Right kidney (tissue), 1 donor: Measurements from ENCODE around the gene CCKAR.

Source experiments
- DNase-seq: peaks from one replicate; pipeline ENCODE4 v3.0.0-alpha.2; 2016

Gene CCKAR

DNA sequence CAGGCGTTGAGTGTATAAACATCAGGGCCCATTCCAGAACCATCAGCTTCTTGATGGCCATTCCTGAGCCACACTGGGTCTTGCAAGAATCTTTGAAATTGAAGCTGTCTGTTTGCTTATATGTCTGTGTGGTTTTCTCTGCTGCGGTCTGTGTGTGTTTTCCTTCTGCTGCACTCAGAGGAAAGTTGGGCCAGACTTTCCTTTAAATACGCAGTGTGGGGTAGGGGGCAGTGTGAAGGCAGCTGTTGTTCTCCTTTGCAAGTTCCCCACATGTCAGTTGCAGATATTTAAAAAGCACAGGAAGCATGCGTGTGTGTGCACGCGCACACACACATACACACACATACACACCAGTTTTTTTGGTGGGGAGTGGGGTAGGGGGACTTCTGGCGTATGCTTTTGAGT lies 32.1 kb downstream of the CCKAR start:
- DNase-seq, result peak; percentile 5

DNA sequence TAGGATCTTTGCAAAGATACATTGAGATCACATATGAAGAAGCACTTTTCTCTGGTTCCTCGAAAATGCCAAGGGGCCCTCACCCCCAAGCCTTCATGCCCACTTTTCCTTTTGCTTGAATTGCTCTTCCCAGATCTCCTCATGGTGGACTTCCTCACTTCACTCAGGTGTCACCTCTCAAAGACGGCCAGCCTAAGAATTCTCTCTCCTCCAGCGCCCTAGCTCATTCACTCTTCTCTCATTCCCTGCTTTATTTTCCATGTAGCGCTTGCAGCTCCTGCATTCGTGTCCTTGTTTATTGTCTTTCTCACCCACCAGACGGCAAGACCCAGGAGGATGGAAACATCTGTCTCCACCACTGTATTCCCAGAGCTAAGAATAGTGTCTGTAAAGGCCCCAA lies 32.9 kb downstream of the CCKAR start:
- DNase-seq, result no peak

DNA sequence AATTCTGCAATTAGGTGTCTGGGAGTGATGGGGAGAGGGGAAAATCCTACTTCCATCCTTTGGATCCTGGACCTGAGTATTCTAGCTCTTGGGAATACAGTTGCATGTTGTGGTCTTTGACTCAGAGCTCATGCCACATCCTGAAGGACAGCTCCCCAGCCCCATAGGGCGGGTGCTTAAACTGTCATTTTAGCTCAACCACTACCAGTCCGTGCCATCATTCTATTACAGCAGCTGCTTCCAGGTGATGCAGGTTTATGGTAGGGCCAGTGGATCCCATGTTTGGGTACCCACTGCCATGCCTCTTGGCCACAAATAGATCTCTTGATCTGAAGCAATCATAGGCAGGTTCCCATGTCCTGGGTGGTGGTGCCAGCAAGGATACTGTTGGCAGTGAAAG lies 34.7 kb downstream of the CCKAR start:
- DNase-seq, result no peak

DNA sequence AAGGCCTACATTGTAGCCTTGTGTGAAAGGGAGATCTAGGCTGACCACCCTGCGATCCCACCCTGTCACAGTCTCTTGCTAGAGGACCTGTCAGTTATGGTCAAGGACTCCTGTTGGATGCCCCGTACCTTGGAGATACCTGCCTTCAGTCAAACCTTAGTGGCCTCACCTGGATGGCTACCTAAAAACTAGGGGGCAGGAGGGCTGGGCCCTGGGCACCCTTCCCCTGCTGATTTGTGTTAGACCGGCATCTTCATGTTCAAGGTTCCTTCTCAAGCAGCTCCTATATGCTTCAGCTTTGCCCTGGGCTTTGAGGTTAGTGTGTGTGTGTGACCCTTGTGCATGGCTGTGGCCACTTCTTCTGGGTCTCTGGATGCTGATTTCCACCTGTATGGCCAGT lies 35.3 kb downstream of the CCKAR start:
- no peak for DNase-seq

DNA sequence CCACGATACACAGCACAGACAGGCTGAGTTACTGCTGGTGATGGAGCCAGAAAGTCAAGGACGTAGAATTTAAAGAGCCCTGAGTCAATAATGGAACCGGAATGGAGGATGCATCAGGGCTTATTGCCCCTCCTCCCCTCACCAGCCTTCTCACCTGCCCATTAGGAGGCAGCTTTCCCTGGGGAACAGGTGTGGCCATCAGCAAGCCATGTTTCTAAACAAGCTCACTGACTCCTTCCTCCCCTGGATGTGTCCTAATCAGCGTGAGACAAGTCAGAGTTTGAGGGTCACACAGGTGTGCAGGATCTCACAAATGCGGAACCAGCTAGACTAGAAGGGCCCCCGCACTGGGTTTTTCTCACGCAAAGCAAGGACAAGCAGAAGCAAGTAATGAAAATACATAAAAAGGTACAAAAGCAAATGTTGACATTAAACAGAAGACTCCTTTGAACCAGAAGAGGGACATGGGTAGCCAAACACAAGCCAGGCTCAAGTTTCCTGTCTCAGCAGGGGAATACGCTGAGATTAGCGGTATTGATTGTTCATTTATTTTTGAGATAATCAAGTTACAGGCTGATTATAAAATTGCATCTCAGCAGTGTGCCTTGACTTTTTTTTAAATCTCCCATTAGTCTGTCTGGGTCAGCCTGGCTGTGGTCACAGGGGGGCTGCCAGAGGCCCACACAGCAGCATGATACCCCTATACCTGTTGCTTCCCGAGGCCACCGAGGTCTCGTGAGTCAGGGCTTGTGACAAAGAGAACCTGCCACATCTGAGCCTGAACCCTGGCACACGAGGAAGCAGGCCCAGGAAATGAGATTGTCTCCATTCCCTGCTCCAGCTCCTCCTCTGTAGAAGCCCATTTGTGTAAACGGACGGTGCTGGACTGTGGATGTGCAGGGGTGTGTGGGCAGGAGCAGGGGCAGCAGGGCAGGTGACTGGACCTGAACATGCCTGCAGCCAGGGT lies 37.4 kb downstream of the CCKAR start:
- no peak for DNase-seq

DNA sequence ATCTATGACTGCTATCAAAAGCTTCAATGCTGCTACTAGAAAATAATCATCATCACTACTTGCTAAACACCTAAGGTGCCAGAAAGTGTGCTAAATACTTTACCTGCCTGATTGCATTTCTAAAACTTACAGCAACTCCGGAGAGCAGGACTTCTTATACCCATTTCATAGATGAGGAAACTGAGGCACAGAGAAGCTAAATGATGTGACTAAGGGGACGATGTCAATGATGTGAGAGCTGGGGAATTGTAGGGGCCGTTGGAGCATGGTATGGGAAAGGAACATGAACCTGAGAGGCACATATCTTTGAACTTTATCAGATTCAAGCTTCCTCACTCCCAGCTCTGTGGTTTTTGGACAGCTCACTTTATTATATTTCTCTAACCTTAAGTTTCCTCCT lies 38.7 kb downstream of the CCKAR start:
- no peak for DNase-seq

DNA sequence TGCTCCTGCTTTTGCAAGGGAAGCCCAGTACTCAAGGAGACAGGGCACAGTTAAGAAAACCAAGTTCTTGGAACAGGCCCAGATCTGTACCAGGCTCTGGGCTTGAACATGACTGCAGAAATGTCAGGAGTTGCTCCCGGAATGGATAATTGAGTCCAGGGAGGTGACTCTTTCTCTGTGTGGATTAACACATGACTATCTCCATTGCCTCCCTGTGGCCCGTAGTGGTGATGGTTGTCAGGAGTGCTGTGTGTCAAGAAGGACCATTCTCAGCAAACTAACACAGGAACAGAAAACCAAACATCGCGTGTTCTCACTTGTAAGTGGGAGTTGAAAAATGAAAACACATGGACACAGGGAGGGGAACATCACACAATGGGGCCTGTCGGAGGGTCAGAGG lies 39.9 kb downstream of the CCKAR start:
- DNase-seq, result no peak

DNA sequence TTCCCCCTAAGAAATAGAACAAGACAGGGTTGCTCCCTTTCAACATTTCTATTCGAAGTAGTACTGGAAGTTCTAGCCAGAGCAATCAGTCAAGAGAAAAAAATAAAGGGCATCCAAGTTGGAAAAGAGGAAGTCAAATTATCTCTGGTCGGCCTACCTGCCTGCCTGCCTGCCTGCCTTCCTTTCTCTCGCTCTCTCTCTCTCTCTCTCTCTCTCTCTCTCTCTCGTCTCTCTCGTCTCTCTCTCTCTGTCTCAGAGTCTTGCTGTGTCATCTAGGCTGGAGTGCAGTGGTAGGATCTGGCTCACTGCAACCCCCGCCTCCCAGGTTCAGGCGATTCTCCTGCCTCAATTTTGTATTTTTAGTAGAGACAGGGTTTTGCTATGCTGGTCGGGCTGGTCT lies 42.9 kb downstream of the CCKAR start:
- DNase-seq, result no peak

DNA sequence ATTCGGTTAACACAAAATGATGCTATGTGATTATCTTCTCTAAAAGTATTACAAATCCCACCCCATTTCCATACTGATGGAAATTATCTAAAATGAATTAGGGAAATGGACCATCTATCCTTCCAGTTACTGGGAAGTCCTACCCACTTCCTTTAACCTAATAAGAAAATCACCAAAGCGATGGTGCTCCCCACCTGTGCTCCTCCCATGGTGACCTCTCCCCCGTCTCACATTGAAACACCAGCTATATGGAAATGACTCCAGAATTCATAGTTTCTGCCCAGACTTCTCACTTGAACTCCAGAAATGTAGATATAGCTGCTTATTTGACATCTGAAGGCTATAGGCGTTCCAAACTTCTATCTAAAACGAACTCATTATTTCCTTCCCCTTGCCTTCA lies 48.5 kb downstream of the CCKAR start:
- DNase-seq, result no peak

DNA sequence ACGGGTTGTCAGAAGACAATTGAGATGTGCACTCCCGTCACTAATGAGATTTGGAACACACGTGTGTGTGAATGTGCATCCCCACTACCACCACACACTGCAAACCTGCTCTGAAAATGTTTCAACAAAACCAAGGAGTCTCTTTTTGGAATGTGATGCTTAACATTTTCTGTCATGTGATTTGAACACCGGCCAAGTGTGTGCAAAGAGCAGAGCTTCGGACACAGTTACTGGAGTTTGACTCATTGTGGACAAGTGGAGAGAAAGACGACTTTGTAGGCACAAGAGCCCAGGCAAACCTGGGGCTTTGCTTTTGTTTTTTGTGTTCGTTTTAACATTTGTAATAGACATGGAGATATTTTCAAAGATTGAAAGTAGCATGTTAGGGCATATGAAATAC lies 49.2 kb downstream of the CCKAR start:
- DNase-seq, result no peak

DNA sequence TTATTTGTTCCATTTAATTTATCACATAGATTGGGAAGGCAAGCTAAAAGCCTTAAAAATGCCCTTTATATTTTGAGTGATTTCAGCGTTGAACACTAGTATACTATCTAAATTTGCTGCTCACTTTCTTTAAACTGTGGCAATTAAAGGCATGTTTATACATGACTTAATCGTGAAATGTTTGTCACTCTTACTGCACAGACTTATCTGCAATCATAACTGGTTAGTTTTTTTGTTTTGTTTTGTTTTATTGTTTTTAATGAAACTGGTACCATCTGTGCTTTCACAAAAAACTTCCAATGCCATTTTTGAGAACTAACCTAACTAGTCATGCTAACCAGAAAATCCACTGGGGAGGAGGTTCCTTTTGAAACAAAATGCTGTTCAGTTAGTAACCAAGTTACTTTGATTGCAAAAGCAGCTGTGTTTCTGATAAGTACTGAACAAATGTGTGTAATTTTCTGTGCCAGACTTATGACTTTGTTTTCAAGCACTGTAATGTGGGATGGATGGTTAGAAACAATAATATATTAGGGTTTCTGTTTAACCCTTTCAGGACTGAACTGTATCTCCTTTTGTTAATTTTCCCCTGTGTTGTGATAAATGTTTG lies 56.1 kb downstream of the CCKAR start:
- DNase-seq, result no peak

DNA sequence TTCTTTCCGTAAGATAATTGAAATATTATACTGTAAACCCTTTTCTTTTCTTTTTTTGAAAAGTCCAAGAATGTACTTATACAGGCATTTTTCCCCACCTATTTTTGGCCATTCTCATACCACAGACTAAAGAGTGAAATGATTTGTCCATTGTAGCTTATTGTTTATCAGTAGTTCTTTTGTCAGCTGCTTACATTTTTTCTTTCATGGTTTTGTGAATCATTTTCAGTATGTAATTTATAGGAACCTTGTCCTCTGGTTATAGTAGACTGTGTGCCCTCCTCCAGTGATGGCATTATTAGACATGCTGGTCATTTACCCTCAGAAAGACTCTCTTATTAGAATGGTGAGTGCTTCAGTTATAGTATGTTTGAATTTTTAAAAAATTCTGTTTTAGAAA lies 56.7 kb downstream of the CCKAR start:
- DNase-seq, result no peak

DNA sequence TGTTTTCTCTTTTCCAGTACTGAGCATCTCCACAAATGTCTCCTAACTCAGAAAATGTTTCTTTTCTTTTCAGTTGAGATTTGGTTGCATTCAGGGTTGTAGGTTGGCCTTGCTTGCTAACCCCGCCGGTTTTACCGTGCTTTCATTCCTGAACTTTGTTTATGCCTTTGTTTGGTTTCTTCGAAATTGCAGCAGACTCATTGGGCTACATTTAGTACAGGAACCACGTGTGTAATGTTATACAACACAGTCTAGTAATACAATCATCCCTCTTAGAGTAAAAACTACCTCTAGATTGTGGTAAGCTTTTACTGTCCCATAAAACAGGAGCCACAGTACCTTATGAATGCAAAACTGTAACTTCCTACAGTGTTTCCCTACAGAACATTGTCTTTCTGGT lies 57.9 kb downstream of the CCKAR start:
- DNase-seq, result no peak

DNA sequence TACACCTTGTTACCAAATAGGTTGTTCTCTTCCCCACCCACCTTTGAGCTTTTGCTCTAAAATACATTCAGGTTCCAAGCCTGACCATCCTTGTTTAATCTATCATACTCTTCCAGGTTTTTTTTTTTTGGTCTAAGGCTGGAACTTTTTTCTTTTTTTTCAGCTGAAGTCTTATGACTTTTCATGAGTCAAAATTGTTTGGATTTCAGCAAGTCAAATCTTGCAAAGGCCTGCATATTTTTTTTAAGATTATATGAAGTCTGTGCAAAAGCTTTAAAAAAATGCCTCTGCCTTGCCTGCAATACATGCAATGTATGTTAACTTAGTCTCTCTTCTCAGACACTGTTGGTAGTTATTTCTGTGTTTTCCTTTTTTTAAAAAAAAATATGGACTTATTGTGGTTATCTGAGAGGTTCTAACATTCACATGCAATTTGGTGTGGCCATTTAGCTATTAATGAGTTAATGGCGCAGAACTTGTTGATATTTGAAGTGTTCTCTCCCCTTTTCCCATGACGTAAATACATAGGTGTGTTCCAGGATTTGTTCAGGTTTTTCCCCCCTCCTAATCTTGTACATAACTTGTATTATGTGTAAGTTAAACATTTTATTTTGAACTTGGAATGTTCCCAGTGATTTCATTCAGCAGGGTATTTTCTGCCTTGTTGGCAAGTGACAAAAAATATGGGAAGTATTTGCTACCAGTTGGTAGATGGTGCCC lies 58.7 kb downstream of the CCKAR start:
- DNase-seq, result no peak
